H1 (cell line): ENCODE data around the gene PHRF1. TPM values are rescaled to one million over a fixed set of nuclear protein-coding genes. Genes with fewer than 3 reads are reported as not detected.

Experiments
- CTCF ChIA-PET: fragments of 300-600 bp; sonication (Branson Sonifier 250); formaldehyde crosslinking; loops from one replicate; lab custom pipeline; 2021; ENCODE audit not compliant: partially characterized antibody; lab: Charles Lee
- POLR2A ChIA-PET: fragments of 300-600 bp; sonication (Branson Sonifier 250); formaldehyde crosslinking; loops from one replicate; lab custom pipeline; 2021; ENCODE audit warnings: inconsistent platforms; ENCODE audit not compliant: partially characterized antibody; lab: Charles Lee
- DNase-seq, 2 experiments: peaks; one replicate each; pipeline versions ENCODE4 v3.0.0 to v3.0.0-alpha.2; 2010 to 2022; ENCODE audit warnings: low spot score in 2 of 2, low read depth in 1 of 2, mixed read lengths in 1 of 2
- FAIRE-seq: peaks from 2 replicates; lab custom pipeline; 2011; peaks lifted over from hg19 to GRCh38; lab: Jason Lieb, UNC
- H2AFZ ChIP-seq: 2 replicates; pipeline ENCODE4 v1.8.1; 2012; ENCODE audit warnings: low read length, inconsistent platforms
- H2AK5ac ChIP-seq: 2 replicates; pipeline ENCODE4 v1.6.1; 2013; ENCODE audit warnings: low read depth, low read length
- H2BK120ac ChIP-seq: replicated peaks from 2 replicates; pipeline ENCODE3; 2013; ENCODE audit warnings: low read depth, low read length, inconsistent platforms
- H2BK12ac ChIP-seq: 2 replicates; pipeline ENCODE4 v1.6.1; 2013; ENCODE audit warnings: low read depth, low read length
- H2BK15ac ChIP-seq: 2 replicates; pipeline ENCODE4 v1.6.1; 2013; ENCODE audit warnings: low read length
- H2BK20ac ChIP-seq: 2 replicates; pipeline ENCODE4 v1.6.1; 2013; ENCODE audit warnings: low read length
- H2BK5ac ChIP-seq: 2 replicates; pipeline ENCODE4 v1.6.1; 2013; ENCODE audit warnings: low read depth, low read length
- H3K14ac ChIP-seq: 2 replicates; pipeline ENCODE4 v1.6.1; 2013; ENCODE audit warnings: inconsistent platforms; ENCODE audit not compliant: insufficient read length
- H3K18ac ChIP-seq: 2 replicates; pipeline ENCODE4 v1.6.1; 2013; ENCODE audit warnings: low read length; ENCODE audit errors: extremely low read depth
- H3K23ac ChIP-seq: 2 replicates; pipeline ENCODE4 v1.6.1; 2013; ENCODE audit warnings: inconsistent platforms; ENCODE audit not compliant: insufficient read length
- H3K23me2 ChIP-seq: 2 replicates; pipeline ENCODE4 v1.6.1; 2013; ENCODE audit warnings: low read depth, low read length
- H3K27ac ChIP-seq: 2 replicates; pipeline ENCODE4 v1.6.1; 2011; ENCODE audit warnings: low read depth, low read length, inconsistent platforms
- H3K27me3 ChIP-seq, 4 experiments: replicated peaks in 1 of 4; 1 replicate in 1 of 4; 2 replicates in 3 of 4; pipeline versions ENCODE4 v1.6.1 to v1.8.1; 2011 to 2013; ENCODE audit warnings: low read length in 3 of 4, mild to moderate bottlenecking in 3 of 4, inconsistent platforms in 2 of 4, mixed read lengths in 2 of 4, moderate library complexity in 1 of 4; ENCODE audit not compliant: control insufficient read depth in 3 of 4, insufficient read depth in 3 of 4; ENCODE audit errors: extremely low read depth in 1 of 4
- H3K36me3 ChIP-seq, 4 experiments: 2 replicates each; pipeline versions ENCODE4 v1.6.1 to v1.8.1; 2011 to 2013; ENCODE audit warnings: mild to moderate bottlenecking in 4 of 4, low read length in 3 of 4, moderate library complexity in 2 of 4, control low read depth in 1 of 4, inconsistent platforms in 1 of 4; ENCODE audit not compliant: insufficient read depth in 4 of 4, control insufficient read depth in 2 of 4
- H3K4ac ChIP-seq: replicated peaks from 2 replicates; pipeline ENCODE3; 2013; ENCODE audit warnings: low read length, low read depth, mixed read lengths, inconsistent platforms; ENCODE audit not compliant: insufficient read length
- H3K4me1 ChIP-seq, 4 experiments: replicated peaks in 1 of 4; 1 replicate in 1 of 4; 2 replicates in 3 of 4; pipeline versions ENCODE4 v1.6.1 to v1.8.1; 2011 to 2013; ENCODE audit warnings: low read length in 3 of 4, inconsistent platforms in 2 of 4, mixed read lengths in 1 of 4; ENCODE audit not compliant: insufficient read depth in 4 of 4, control insufficient read depth in 3 of 4
- H3K4me2 ChIP-seq, 2 experiments: 2 replicates each; pipeline versions ENCODE4 v1.6.1 to v1.8.1; 2011 to 2013; ENCODE audit warnings: low read depth in 2 of 2, low read length in 2 of 2, control low read depth in 1 of 2, inconsistent platforms in 1 of 2, mild to moderate bottlenecking in 1 of 2; ENCODE audit not compliant: insufficient read depth in 1 of 2
- H3K4me3 ChIP-seq, 4 experiments: fragments of 200-600, 300-600 bp in 1 of 4; sonication (generic), shearing (Covaris generic), sonication (Bioruptor Twin) in 1 of 4; 2 replicates each; pipeline versions ENCODE4 v1.5.1 to v1.8.1; 2011 to 2016; ENCODE audit warnings: low read length in 4 of 4, low read depth in 3 of 4, control low read depth in 2 of 4, inconsistent platforms in 2 of 4, mild to moderate bottlenecking in 2 of 4, mixed read lengths in 1 of 4, moderate library complexity in 1 of 4; ENCODE audit not compliant: insufficient read depth in 2 of 4; ENCODE audit errors: extremely low read depth in 1 of 4
- H3K56ac ChIP-seq: replicated peaks from 2 replicates; pipeline ENCODE3; 2013; ENCODE audit warnings: low read depth, mild to moderate bottlenecking, mixed read lengths, low read length, inconsistent platforms; ENCODE audit not compliant: insufficient read length
- H3K79me1 ChIP-seq: 2 replicates; pipeline ENCODE4 v1.6.1; 2013; ENCODE audit warnings: low read depth, low read length, control low read depth
- H3K79me2 ChIP-seq, 2 experiments: 2 replicates each; pipeline versions ENCODE4 v1.6.1 to v1.8.1; 2012 to 2013; ENCODE audit warnings: low read length in 2 of 2, mild to moderate bottlenecking in 2 of 2, inconsistent platforms in 1 of 2; ENCODE audit not compliant: insufficient read depth in 2 of 2, control insufficient read depth in 1 of 2
- H3K9ac ChIP-seq, 4 experiments: replicated peaks in 1 of 4; 1 replicate in 1 of 4; 2 replicates in 3 of 4; pipeline versions ENCODE4 v1.6.1 to v1.8.1; 2011 to 2013; ENCODE audit warnings: low read depth in 3 of 4, low read length in 3 of 4, control low read depth in 2 of 4, mild to moderate bottlenecking in 2 of 4, moderate library complexity in 2 of 4, inconsistent platforms in 1 of 4; ENCODE audit errors: extremely low read depth in 1 of 4
- H3K9me3 ChIP-seq, 2 experiments: 2 replicates each; pipeline versions ENCODE4 v1.6.1 to v1.8.1; 2012 to 2013; ENCODE audit warnings: mild to moderate bottlenecking in 2 of 2, moderate library complexity in 2 of 2, control low read depth in 1 of 2, inconsistent platforms in 1 of 2, low read depth in 1 of 2, low read length in 1 of 2, mixed read lengths in 1 of 2; ENCODE audit not compliant: insufficient read depth in 2 of 2
- H4K20me1 ChIP-seq, 2 experiments: replicated peaks in 1 of 2; 2 replicates each; pipeline versions ENCODE3 to v1.8.1; 2011 to 2013; ENCODE audit warnings: inconsistent platforms in 2 of 2, low read length in 2 of 2, mild to moderate bottlenecking in 1 of 2; ENCODE audit not compliant: insufficient read depth in 2 of 2, control insufficient read depth in 1 of 2
- H4K5ac ChIP-seq: 2 replicates; pipeline ENCODE4 v1.6.1; 2013; ENCODE audit warnings: low read length, low read depth, mixed read lengths, inconsistent platforms; ENCODE audit not compliant: insufficient read length
- H4K8ac ChIP-seq: 2 replicates; pipeline ENCODE4 v1.8.0; 2013; ENCODE audit warnings: mild to moderate bottlenecking, moderate library complexity, low read length, inconsistent platforms; ENCODE audit not compliant: insufficient read depth; ENCODE audit errors: extremely low read depth
- H4K91ac ChIP-seq: replicated peaks from 2 replicates; pipeline ENCODE3; 2013; ENCODE audit warnings: low read length, mixed read lengths, inconsistent platforms; ENCODE audit not compliant: insufficient read length
- ATF3 ChIP-seq: IDR thresholded peaks from 2 replicates; pipeline ENCODE4 v1.6.1; 2011; ENCODE audit warnings: low read depth, mild to moderate bottlenecking, low read length; ENCODE audit not compliant: insufficient read depth
- CTCF ChIP-seq, 3 experiments: IDR thresholded peaks; 1 replicate in 2 of 3; 2 replicates in 1 of 3; pipeline versions ENCODE4 v1.5.1 to v1.6.1; 2011; ENCODE audit warnings: low read length in 3 of 3, mild to moderate bottlenecking in 3 of 3, inconsistent platforms in 2 of 3, low read depth in 1 of 3, moderate library complexity in 1 of 3; ENCODE audit not compliant: insufficient read depth in 1 of 3; ENCODE audit errors: control extremely low read depth in 1 of 3
- HDAC2 ChIP-seq, 2 experiments: fragments of 300-600 bp in 1 of 2; sonication (generic) in 1 of 2; IDR thresholded peaks; 2 replicates each; pipeline ENCODE4 v1.6.1; 2011 to 2012; ENCODE audit warnings: low read depth in 2 of 2, low read length in 2 of 2, mild to moderate bottlenecking in 2 of 2, moderate library complexity in 2 of 2, borderline replicate concordance in 1 of 2, inconsistent platforms in 1 of 2
- JUN ChIP-seq: IDR thresholded peaks from 2 replicates; pipeline ENCODE4 v1.6.1; 2011; ENCODE audit warnings: low read depth, mild to moderate bottlenecking, improper control_type of control experiment, low read length
- POLR2A ChIP-seq, 2 experiments: IDR thresholded peaks; 1 replicate in 1 of 2; 2 replicates in 1 of 2; pipeline ENCODE4 v1.6.1; 2011; ENCODE audit warnings: low read depth in 2 of 2, low read length in 2 of 2, mild to moderate bottlenecking in 2 of 2; ENCODE audit errors: control extremely low read depth in 1 of 2
- RFX5 ChIP-seq: IDR thresholded peaks from 2 replicates; pipeline ENCODE4 v1.6.1; 2011; ENCODE audit warnings: low read depth, low read length, improper control_type of control experiment, borderline replicate concordance
- WGBS, 2 experiments: shearing (Covaris generic) in 1 of 2; methylation state at CpG; one replicate each; pipeline versions ENCODE4 v1.1.6 to v1.1.7; 2013 to 2015; ENCODE audit warnings: low lambda C conversion rate in 2 of 2, mixed read lengths in 2 of 2, inconsistent platforms in 1 of 2, low coverage in 1 of 2, missing lambda C conversion rate in 1 of 2; ENCODE audit not compliant: insufficient replicate concordance in 2 of 2, insufficient coverage in 1 of 2, insufficient read length in 1 of 2; ENCODE audit errors: extremely low coverage in 1 of 2, missing lambda C conversion rate in 1 of 2; 5-methylcytosine and 5-hydroxymethylcytosine counted together
- polyA plus RNA-seq, 7 experiments: library from polyadenylated mRNA; depleted of rRNA in 3 of 7; stranded (reverse) in 5 of 7; unstranded in 2 of 7; fragments of >200 nt in 5 of 7; fragments of 200-250 nt in 2 of 7; gene quantifications; 1 replicate in 5 of 7; 2 replicates in 1 of 7; 4 replicates in 1 of 7; pipeline versions ENCODE4 v1.2.1 to v1.2.3, GENCODE V29; 2011 to 2013; ENCODE audit warnings: missing spikeins in 2 of 7, mixed read lengths in 2 of 7
- total RNA-seq: library from RNA; stranded (reverse); fragmentation: NEBNext Ultra II Directional; extraction: Animal tissue kit (Norgen Biotek cat#: 25700); gene quantifications from 2 replicates; pipeline ENCODE4 v1.2.1, GENCODE V29; 2021

Gene PHRF1
- total and polyA plus RNA-seq, 2 of the 8 experiments (the other 6 are each of a cell fraction or from before 2014, with no cell fraction given), result 13.4 to 37.3 TPM

GRCh38 chr11:589798-590197, 13.5 kb downstream of the PHRF1 start:
- H3K79me2 ChIP-seq, result peaks cover 0 to 3% of the 10 kb centered on the region in 2 experiments; a peak in 2 of 4 replicates
- no peak overlapping the region for H3K18ac ChIP-seq
- H4K8ac ChIP-seq, result no peak overlapping the region
- H3K23me2 ChIP-seq, result no peaks in the 10 kb centered on the region
- ChIA-PET POLR2A (interaction anchor here (0.7 to 1.2 kb wide), 3 partner anchors 17 to 101 kb away, joined by 3 to 5 read pairs (median 5); no protein-coding TSS in a partner anchor), CTCF (interaction anchor here (1.9 kb wide), 1 partner anchor 12 kb away, joined by 11 read pairs; no protein-coding TSS in a partner anchor)
- no peak overlapping the region for H2AFZ ChIP-seq
- H2BK12ac ChIP-seq, result no peak overlapping the region
- H3K4ac ChIP-seq, result no peak overlapping the region
- H3K14ac ChIP-seq, result no peak overlapping the region
- no peak overlapping the region for H2AK5ac ChIP-seq
- H2BK120ac ChIP-seq, result no peak overlapping the region
- TF ChIP-seq HDAC2 (IDR thresholded peaks at IDR 0.05; ENCODE audit: borderline replicate concordance in 1 of 2, low read depth in 2 of 2, low read length in 2 of 2), result no peak
- no peak for TF ChIP-seq RFX5
- no peak for TF ChIP-seq POLR2A (IDR thresholded peaks at IDR 0.05; ENCODE audit: control extremely low read depth in 1 of 2, low read depth in 2 of 2, low read length in 2 of 2)
- TF ChIP-seq ATF3, result no peak
- TF ChIP-seq CTCF (IDR thresholded peaks at IDR 0.05; ENCODE audit: control extremely low read depth in 1 of 3, insufficient read depth in 1 of 3, low read depth in 1 of 3, low read length in 3 of 3), result no peak
- no peak for TF ChIP-seq JUN
- H4K91ac ChIP-seq, result no peak overlapping the region
- H2BK15ac ChIP-seq, result no peak overlapping the region
- H3K56ac ChIP-seq, result no peak overlapping the region
- FAIRE-seq (no peak), DNase-seq (no peak)
- H3K9ac ChIP-seq, result no peak overlapping the region
- peaks cover 5% of the 10 kb centered on the region; the same call in 1 of the 2 replicates for H3K79me1 ChIP-seq
- H3K27me3 ChIP-seq, result no peaks in the 10 kb centered on the region
- H3K27ac ChIP-seq, result no peak overlapping the region
- H2BK5ac ChIP-seq, result no peak overlapping the region
- H3K4me1 ChIP-seq, result no peaks in the 10 kb centered on the region
- no peak overlapping the region for H3K4me3 ChIP-seq
- H4K5ac ChIP-seq, result no peak overlapping the region
- no peaks in the 10 kb centered on the region for H3K9me3 ChIP-seq
- 94% methylated on average over 26 of the region's 26 CpGs; no CpG with 5 or more reads in 1 of the 2 experiments for WGBS, 2 experiments
- no peak overlapping the region for H2BK20ac ChIP-seq
- H3K36me3 ChIP-seq, result peaks cover 27 to 63% (median 50%) of the 10 kb centered on the region in 4 experiments
- no peak overlapping the region for H3K23ac ChIP-seq
- H3K4me2 ChIP-seq, result no peak overlapping the region
- H4K20me1 ChIP-seq, result peaks cover 13 to 14% of the 10 kb centered on the region in 2 experiments
